Measurements from ENCODE around the gene WDR27. TPM values are rescaled to one million over a fixed set of nuclear protein-coding genes. Genes with fewer than 3 reads are reported as not detected.
A peak's percentile ranks its signal among the peaks of the same experiment; 100 is the strongest.

WDR27 gene
- total RNA-seq, 3 donors from 2014 or later, result 21.3 to 68.6 (median 56.4) TPM

- Histone ChIP-seq H3K4me1 (no peaks in the 10 kb centered on the region), H3K4me3 (peak overlapping the region; percentile 0 to 62 (median 50)), H3K36me3 (no peaks in the 10 kb centered on the region), H3K27me3 (no peaks in the 10 kb centered on the region), H3K9me3 (no peaks in the 10 kb centered on the region), H3K27ac (peak overlapping the region; percentile 73)
- intact Hi-C loops (cut with DNase I; ENCODE audit: low total_unique reads), result no loop called here
- TF ChIP-seq CTCF (IDR thresholded peaks at IDR 0.05) (no peak), POLR2A (IDR thresholded peaks at IDR 0.05) (no peak), POLR2AphosphoS5 (IDR thresholded peaks at IDR 0.05) (no peak)
- DNase-seq (ENCODE audit: low spot score in 2 of 2), result no peak
These were observed 48.1 kb downstream of the WDR27 start for GRCh38 chr6:169653691-169654090.

GRCh38 chr6:169652896-169653295 lies 48.9 kb downstream of the WDR27 start:
- TF ChIP-seq CTCF (IDR thresholded peaks at IDR 0.05) (no peak), POLR2AphosphoS5 (IDR thresholded peaks at IDR 0.05) (no peak), POLR2A (IDR thresholded peaks at IDR 0.05) (no peak)
- no peak for DNase-seq (ENCODE audit: low spot score in 2 of 2)
- no peaks in the 10 kb centered on the region for H3K9me3 ChIP-seq
- H3K4me3 ChIP-seq, result no peak overlapping the region
- no peaks in the 10 kb centered on the region for H3K36me3 ChIP-seq
- H3K27me3 ChIP-seq, result no peaks in the 10 kb centered on the region
- intact Hi-C loops (cut with DNase I; ENCODE audit: low total_unique reads), result no loop called here
- H3K4me1 ChIP-seq, result no peaks in the 10 kb centered on the region
- no peak overlapping the region for H3K27ac ChIP-seq

DNA sequence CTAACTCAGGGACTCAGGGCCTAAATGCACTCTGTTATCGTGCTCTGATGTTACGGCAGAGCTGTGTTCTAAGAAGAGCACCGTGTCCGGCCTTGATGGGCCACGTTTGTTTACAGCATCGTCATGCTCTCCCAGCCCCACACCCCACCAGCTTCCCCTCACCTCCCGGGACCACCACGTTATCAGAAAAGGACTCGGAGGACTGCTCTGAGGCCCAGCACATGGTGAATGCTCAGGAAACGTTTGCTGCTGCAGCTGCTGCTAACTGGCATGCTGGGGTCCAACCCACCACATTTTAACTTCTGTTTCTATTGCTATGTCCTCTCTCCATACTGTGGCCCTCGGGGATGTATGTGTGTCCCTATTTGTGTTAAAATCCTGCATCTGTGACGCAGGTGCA lies 50.3 kb downstream of the WDR27 start:
- Histone ChIP-seq H3K4me3 (no peak overlapping the region), H3K36me3 (no peaks in the 10 kb centered on the region), H3K27ac (no peak overlapping the region), H3K27me3 (no peaks in the 10 kb centered on the region), H3K4me1 (no peaks in the 10 kb centered on the region), H3K9me3 (no peaks in the 10 kb centered on the region)
- intact Hi-C loops (cut with DNase I; ENCODE audit: low total_unique reads), result no loop called here
- TF ChIP-seq POLR2AphosphoS5 (IDR thresholded peaks at IDR 0.05) (no peak), POLR2A (IDR thresholded peaks at IDR 0.05) (no peak), CTCF (IDR thresholded peaks at IDR 0.05) (no peak)
- no peak for DNase-seq (ENCODE audit: low spot score in 2 of 2)

DNA sequence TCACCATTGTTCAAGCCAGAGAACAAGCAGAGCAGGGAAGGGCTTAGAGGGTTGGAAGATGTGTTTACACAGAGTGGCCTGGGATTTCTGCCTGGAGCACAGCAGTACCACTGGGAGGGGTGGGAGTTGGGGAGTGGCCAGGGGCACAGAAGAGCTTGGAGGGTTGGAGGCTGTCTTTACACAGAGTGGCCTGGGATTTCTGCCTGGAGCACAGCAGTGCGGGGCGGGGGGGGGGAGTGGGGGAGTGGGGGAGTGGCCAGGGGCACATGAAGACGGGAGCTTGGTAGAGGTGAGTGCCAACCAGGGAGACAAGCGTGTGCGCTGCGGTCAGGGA lies 50.9 kb downstream of the WDR27 start:
- DNase-seq (ENCODE audit: low spot score in 2 of 2), result no peak
- Histone ChIP-seq H3K36me3 (no peaks in the 10 kb centered on the region), H3K9me3 (no peaks in the 10 kb centered on the region), H3K27me3 (no peaks in the 10 kb centered on the region), H3K4me1 (no peaks in the 10 kb centered on the region), H3K4me3 (no peak overlapping the region), H3K27ac (no peak overlapping the region)
- TF ChIP-seq POLR2AphosphoS5 (IDR thresholded peaks at IDR 0.05) (no peak), POLR2A (IDR thresholded peaks at IDR 0.05) (no peak), CTCF (IDR thresholded peaks at IDR 0.05) (no peak)
- intact Hi-C loops (cut with DNase I; ENCODE audit: low total_unique reads), result no loop called here

- Histone ChIP-seq H3K27ac (no peak overlapping the region), H3K4me1 (no peaks in the 10 kb centered on the region), H3K9me3 (no peaks in the 10 kb centered on the region), H3K36me3 (no peaks in the 10 kb centered on the region), H3K27me3 (no peaks in the 10 kb centered on the region), H3K4me3 (no peak overlapping the region)
- TF ChIP-seq CTCF (IDR thresholded peaks at IDR 0.05) (no peak), POLR2A (IDR thresholded peaks at IDR 0.05) (no peak), POLR2AphosphoS5 (IDR thresholded peaks at IDR 0.05) (no peak)
- intact Hi-C loops (cut with DNase I; ENCODE audit: low total_unique reads), result no loop called here
- DNase-seq (ENCODE audit: low spot score in 2 of 2), result no peak
These were observed 51.4 kb downstream of the WDR27 start for GRCh38 chr6:169650241-169650958.

Measured in breast epithelium (tissue), 4 donors.